M059J (cell line): ENCODE data around the gene DLD. TPM values are rescaled to one million over a fixed set of nuclear protein-coding genes. Genes with fewer than 3 reads are reported as not detected.
A peak's percentile ranks its signal among the peaks of the same experiment; 100 is the strongest.
"Not testable (repeated sequence)": the region's sequence is repeated elsewhere in the genome, so short reads cannot be mapped to it uniquely, and the experiment has no call there.

ENCODE experiments used
- DNase-seq: peaks from one replicate; pipeline ENCODE4 v3.0.0-alpha.2; 2012; ENCODE audit warnings: low read depth
- total RNA-seq: library from RNA; depleted of rRNA; stranded (reverse); fragments of >200 nt; shearing (Covaris generic); gene quantifications from 2 replicates; pipeline ENCODE4 v1.2.3, GENCODE V29; 2014; rRNA removed

Gene DLD
- 113 and 150 TPM in 2 replicates for total RNA-seq

GRCh38 chr7:107890962-107891635, at the start of gene DLD:
TSS of gene DLD (plus strand) at chr7:107891183. CDS start at chr7:107891251, 68 bp downstream.
- DNase-seq: peak; percentile 90

GRCh38 chr7:107842213-107842612, 48.8 kb upstream of the DLD start:
- no peak for DNase-seq

GRCh38 chr7:107843184-107843583, 47.8 kb upstream of the DLD start:
- DNase-seq: no peak

- DNase-seq: no peak
Measured at GRCh38 chr7:107846324-107846723, 44.7 kb upstream of the DLD start.

GRCh38 chr7:107847168-107847835, 43.7 kb upstream of the DLD start:
- no peak for DNase-seq

GRCh38 chr7:107847836-107848175, 43.2 kb upstream of the DLD start:
- not testable (repeated sequence) for DNase-seq

- DNase-seq: not testable (repeated sequence)
Measured at GRCh38 chr7:107848211-107848610, 42.8 kb upstream of the DLD start.

- DNase-seq: no peak
Measured at GRCh38 chr7:107850216-107850615, 40.8 kb upstream of the DLD start.

- DNase-seq: no peak
Measured at GRCh38 chr7:107850643-107851042, 40.3 kb upstream of the DLD start.

GRCh38 chr7:107854454-107854853, 36.5 kb upstream of the DLD start:
- DNase-seq: no peak

- DNase-seq: peak; percentile 73
Measured at GRCh38 chr7:107854989-107855388, 36.0 kb upstream of the DLD start.

GRCh38 chr7:107856806-107857540, 34.0 kb upstream of the DLD start:
- DNase-seq: no peak

- DNase-seq: peak; percentile 90
Measured at GRCh38 chr7:107857541-107857912, 33.5 kb upstream of the DLD start.

- no peak for DNase-seq
Measured at GRCh38 chr7:107858280-107858679, 32.7 kb upstream of the DLD start.

GRCh38 chr7:107860279-107860961, 30.6 kb upstream of the DLD start:
- DNase-seq: no peak

- peak; percentile 22 for DNase-seq
Measured at GRCh38 chr7:107860981-107861652, 29.9 kb upstream of the DLD start.

- peak; percentile 60 for DNase-seq
Measured at GRCh38 chr7:107865956-107866775, 24.8 kb upstream of the DLD start.

GRCh38 chr7:107867858-107868466, 23.0 kb upstream of the DLD start:
- no peak for DNase-seq

- no peak for DNase-seq
Measured at GRCh38 chr7:107870427-107871000, 20.5 kb upstream of the DLD start.

- DNase-seq: no peak
Measured at GRCh38 chr7:107874111-107874510, 16.9 kb upstream of the DLD start.
